Suprapubic skin (tissue), 4 donors: ENCODE measurements around the gene SWAP70. TPM values are rescaled to one million over a fixed set of nuclear protein-coding genes. Genes with fewer than 3 reads are reported as not detected.
A peak's percentile ranks its signal among the peaks of the same experiment; 100 is the strongest.

Experiments used
- DNase-seq, 2 donors: peaks; one replicate each; pipeline ENCODE4 v3.0.0-alpha.2; 2019; ENCODE audit warnings: low spot score in 2 of 2
- H3K27ac ChIP-seq: fragments of 200-600 bp; sonication (generic); one replicate; pipeline ENCODE4 v1.5.1; 2019
- H3K27me3 ChIP-seq: fragments of 200-600 bp; sonication (generic); one replicate; pipeline ENCODE4 v1.5.1; 2019
- H3K36me3 ChIP-seq: fragments of 200-600 bp; sonication (generic); one replicate; pipeline ENCODE4 v1.5.1; 2019
- H3K4me1 ChIP-seq: fragments of 200-600 bp; sonication (generic); one replicate; pipeline ENCODE4 v1.5.1; 2019
- H3K4me3 ChIP-seq: fragments of 200-600 bp; sonication (generic); one replicate; pipeline ENCODE4 v1.5.1; 2019; ENCODE audit warnings: mild to moderate bottlenecking
- H3K9me3 ChIP-seq: fragments of 200-600 bp; sonication (generic); one replicate; pipeline ENCODE4 v1.5.1; 2019
- EP300 ChIP-seq: sonication (generic); formaldehyde crosslinking; IDR thresholded peaks from one replicate; pipeline ENCODE4 v1.6.1; 2017; ENCODE audit warnings: antibody characterized with exemption
- POLR2A ChIP-seq, 2 donors: fragments of 450-650 bp; IDR thresholded peaks; one replicate each; pipeline ENCODE4 v1.6.1; 2017; ENCODE audit warnings: antibody characterized with exemption in 2 of 2, mild to moderate bottlenecking in 2 of 2, moderate library complexity in 2 of 2
- POLR2AphosphoS5 ChIP-seq, 3 donors: sonication (generic); formaldehyde crosslinking; IDR thresholded peaks; one replicate each; pipeline ENCODE4 v1.6.1; 2017; ENCODE audit warnings: antibody characterized with exemption in 3 of 3
- WGBS: methylation state at CpG from one replicate; pipeline ENCODE4 v1.1.5; 2018; 5-methylcytosine and 5-hydroxymethylcytosine counted together
- total RNA-seq, 4 donors: library from RNA; depleted of rRNA; stranded (reverse); fragments of >200 nt; gene quantifications; one replicate each; pipeline ENCODE4 v1.1.0, GENCODE V29; 2016
- TF ChIP-seq, protein P1 (sequence below), 2 donors: fragments of 200-600 bp in 1 of 2; fragments of 450-650 bp in 1 of 2; sonication (generic) in 1 of 2; IDR thresholded peaks; one replicate each; pipeline ENCODE4 v1.5.1; 2016 to 2019; ENCODE audit warnings: antibody characterized with exemption in 2 of 2, mild to moderate bottlenecking in 1 of 2, moderate library complexity in 1 of 2

Gene SWAP70
- total RNA-seq, 4 donors from 2014 or later = 27.6 to 64.9 (median 35.8) TPM

DNA sequence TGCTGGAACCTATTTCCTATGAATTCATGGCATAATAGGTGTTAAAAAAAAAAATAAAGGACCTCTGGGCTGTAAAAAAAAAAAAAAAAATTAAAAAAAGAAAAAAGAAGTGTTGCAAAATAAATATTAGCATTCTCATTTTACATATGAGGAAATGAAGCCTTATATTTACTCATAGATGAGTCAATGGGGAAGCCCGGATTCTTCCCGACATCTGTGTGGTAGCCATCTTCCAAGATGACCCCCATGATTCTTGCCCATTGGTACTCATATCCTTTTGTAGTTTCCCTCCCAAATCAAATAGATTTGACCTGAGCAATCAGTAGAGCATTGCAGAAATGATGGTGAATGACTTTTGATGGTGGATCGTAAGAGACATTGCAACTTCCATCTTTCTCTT, 3.0 kb upstream of the SWAP70 start:
- H3K4me3 ChIP-seq = no peak overlapping the region
- no peaks in the 10 kb centered on the region for H3K36me3 ChIP-seq
- H3K9me3 ChIP-seq = no peaks in the 10 kb centered on the region
- H3K4me1 ChIP-seq = peaks cover 18% of the 10 kb centered on the region
- TF ChIP-seq, protein P1, sequence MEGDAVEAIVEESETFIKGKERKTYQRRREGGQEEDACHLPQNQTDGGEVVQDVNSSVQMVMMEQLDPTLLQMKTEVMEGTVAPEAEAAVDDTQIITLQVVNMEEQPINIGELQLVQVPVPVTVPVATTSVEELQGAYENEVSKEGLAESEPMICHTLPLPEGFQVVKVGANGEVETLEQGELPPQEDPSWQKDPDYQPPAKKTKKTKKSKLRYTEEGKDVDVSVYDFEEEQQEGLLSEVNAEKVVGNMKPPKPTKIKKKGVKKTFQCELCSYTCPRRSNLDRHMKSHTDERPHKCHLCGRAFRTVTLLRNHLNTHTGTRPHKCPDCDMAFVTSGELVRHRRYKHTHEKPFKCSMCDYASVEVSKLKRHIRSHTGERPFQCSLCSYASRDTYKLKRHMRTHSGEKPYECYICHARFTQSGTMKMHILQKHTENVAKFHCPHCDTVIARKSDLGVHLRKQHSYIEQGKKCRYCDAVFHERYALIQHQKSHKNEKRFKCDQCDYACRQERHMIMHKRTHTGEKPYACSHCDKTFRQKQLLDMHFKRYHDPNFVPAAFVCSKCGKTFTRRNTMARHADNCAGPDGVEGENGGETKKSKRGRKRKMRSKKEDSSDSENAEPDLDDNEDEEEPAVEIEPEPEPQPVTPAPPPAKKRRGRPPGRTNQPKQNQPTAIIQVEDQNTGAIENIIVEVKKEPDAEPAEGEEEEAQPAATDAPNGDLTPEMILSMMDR (IDR thresholded peaks at IDR 0.05) = no peak
- TF ChIP-seq EP300 (no peak), POLR2A (IDR thresholded peaks at IDR 0.05) (no peak), POLR2AphosphoS5 (IDR thresholded peaks at IDR 0.05) (no peak)
- WGBS = 81% methylated on average over 3 of the region's 3 CpGs
- no peaks in the 10 kb centered on the region for H3K27me3 ChIP-seq
- DNase-seq = no peak
- H3K27ac ChIP-seq = no peak overlapping the region

DNA sequence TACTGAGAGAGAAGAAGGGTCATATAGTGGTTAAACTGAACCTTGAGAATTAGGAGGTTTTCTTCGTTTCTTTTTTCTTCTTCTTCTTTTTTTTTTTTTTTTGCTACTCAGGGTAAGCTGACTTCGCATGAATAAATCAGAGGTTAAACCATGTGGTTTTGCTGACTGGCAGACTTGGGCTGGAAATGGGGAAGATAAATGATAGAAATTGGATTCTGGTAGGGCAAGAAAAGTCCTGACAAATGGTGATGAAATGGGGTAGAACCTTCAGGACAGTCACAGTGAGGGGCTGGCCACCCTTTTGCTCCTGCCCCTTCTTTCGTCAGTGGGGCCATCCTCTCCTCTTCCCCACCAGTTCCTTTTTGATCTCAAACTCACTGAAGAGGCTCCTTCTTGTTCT, 1.6 kb upstream of the SWAP70 start:
- 62% methylated on average over 3 of the region's 3 CpGs for WGBS
- DNase-seq = no peak
- Histone ChIP-seq H3K9me3 (no peaks in the 10 kb centered on the region), H3K4me1 (peaks cover 18% of the 10 kb centered on the region), H3K27ac (peak overlapping the region; percentile 96), H3K4me3 (no peak overlapping the region), H3K36me3 (no peaks in the 10 kb centered on the region), H3K27me3 (no peaks in the 10 kb centered on the region)
- no peak for TF ChIP-seq POLR2AphosphoS5 (IDR thresholded peaks at IDR 0.05)
- TF ChIP-seq POLR2A (IDR thresholded peaks at IDR 0.05) = no peak
- TF ChIP-seq EP300 = no peak
- TF ChIP-seq, protein P1 (IDR thresholded peaks at IDR 0.05) = no peak

DNA sequence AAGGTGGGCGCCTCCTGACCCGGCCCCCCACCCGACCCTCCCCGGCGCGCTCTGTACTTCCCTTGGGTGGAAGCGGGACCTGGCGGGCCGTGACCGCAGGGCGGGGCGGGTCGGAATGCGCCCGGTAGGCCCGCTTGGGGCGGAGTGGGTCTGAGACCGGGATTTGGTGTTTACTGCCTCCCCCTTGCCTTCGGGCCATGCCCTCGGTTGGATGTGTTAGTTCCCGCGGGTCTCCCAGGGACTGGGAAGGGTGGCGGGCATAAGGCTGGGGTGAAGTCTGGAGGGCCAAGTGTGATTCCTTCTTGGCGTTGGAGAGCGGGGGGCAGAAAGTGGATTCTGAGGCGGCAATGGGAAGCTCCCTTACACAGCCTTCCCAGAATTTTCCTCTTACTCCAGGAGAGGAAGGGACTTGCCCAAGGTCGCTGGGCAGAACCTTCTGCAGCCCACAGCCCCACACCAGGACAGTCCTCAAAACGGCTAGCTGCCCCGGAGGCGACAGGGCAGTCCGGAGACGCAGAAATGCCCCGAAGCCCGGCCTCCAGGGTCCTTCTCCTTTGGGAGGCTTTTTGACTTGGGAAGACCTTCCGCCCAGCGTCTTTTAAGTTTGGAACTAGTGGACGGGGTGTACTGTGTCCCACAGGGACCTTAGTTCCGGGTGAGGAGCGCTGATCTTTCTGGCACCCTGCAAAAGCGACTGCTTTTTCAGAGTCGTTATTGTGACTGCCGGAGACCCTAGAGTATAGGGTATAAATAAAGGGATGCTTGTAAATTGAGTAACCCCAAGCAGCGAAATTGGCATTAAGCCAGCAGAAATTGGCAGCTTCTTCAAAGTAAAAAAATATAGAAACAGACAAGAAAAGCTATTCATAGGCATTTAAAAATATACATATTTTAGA, 647 bp downstream of the SWAP70 start:
- Histone ChIP-seq H3K4me1 (peaks cover 21% of the 10 kb centered on the region), H3K27ac (peak overlapping the region; percentile 96), H3K9me3 (no peaks in the 10 kb centered on the region), H3K27me3 (no peaks in the 10 kb centered on the region), H3K36me3 (no peaks in the 10 kb centered on the region), H3K4me3 (peak overlapping the region; percentile 78)
- TF ChIP-seq, protein P1 (IDR thresholded peaks at IDR 0.05) = no peak
- peak in 1 of 3 donors; percentile 11 for TF ChIP-seq POLR2AphosphoS5 (IDR thresholded peaks at IDR 0.05)
- WGBS = 2% methylated on average over 24 of the region's 43 CpGs
- peak in 1 of 2 donors; percentile 87 for DNase-seq

DNA sequence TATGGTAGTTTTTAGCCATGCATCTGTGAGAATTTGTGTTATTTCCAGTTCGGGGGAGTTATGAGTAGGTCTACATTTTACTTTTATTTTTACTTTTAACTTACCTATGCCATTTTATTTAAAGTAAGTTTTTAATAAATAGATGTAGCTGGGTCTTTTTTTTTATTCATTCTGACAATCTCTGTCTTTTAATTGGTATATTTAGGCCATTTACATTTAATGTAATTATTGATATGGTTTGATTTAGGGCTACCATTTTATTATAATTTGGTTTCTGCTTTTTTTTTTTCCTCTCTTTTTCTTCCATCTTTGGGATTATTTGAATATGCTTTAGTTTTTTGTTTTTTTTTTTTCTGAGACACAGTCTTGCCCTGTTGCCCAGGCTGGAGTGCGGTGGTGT, 1.9 kb downstream of the SWAP70 start:
- Histone ChIP-seq H3K4me1 (peaks cover 21% of the 10 kb centered on the region), H3K27me3 (no peaks in the 10 kb centered on the region), H3K36me3 (no peaks in the 10 kb centered on the region), H3K27ac (no peak overlapping the region), H3K4me3 (peak overlapping the region; percentile 78), H3K9me3 (no peaks in the 10 kb centered on the region)
- 96% methylated on average over 2 of the region's 2 CpGs for WGBS
- no peak for DNase-seq
- TF ChIP-seq POLR2AphosphoS5 (IDR thresholded peaks at IDR 0.05) (no peak), EP300 (no peak), POLR2A (IDR thresholded peaks at IDR 0.05) (no peak)
- TF ChIP-seq, protein P1 (IDR thresholded peaks at IDR 0.05) = no peak

DNA sequence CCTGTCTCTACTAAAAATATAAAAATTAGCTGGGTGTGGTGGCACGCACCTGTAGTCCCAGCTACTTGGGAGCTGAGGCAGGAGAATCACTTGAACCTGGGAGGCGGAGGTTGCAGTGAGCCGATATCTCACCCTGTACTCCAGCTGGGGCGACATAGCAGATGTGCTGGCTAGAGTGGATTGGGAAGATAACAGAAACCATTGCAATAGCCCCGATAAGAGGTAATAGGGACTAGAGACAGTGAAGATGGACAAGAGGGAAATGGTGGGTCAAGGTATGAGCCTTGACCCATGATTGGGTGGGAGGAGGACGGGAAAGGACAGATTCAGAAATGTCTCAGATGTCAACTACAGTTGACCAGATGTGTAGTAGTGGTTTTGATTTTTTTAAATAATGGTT, 6.1 kb downstream of the SWAP70 start:
- H3K9me3 ChIP-seq = no peaks in the 10 kb centered on the region
- DNase-seq = no peak
- H3K36me3 ChIP-seq = no peaks in the 10 kb centered on the region
- no peak overlapping the region for H3K27ac ChIP-seq
- 91% methylated on average over 6 of the region's 6 CpGs for WGBS
- no peak overlapping the region for H3K4me3 ChIP-seq
- peaks cover 14% of the 10 kb centered on the region for H3K4me1 ChIP-seq
- no peaks in the 10 kb centered on the region for H3K27me3 ChIP-seq
- no peak for TF ChIP-seq EP300
